HG03571 (cell line): ENCODE measurements around the gene CD40.

ENCODE experiments used
- ATAC-seq: cut with Tn5 transposase; IDR thresholded peaks from one replicate; pipeline ENCODE4 v1.9.1; 2021; ENCODE audit not compliant: unreplicated experiment

Gene CD40

DNA sequence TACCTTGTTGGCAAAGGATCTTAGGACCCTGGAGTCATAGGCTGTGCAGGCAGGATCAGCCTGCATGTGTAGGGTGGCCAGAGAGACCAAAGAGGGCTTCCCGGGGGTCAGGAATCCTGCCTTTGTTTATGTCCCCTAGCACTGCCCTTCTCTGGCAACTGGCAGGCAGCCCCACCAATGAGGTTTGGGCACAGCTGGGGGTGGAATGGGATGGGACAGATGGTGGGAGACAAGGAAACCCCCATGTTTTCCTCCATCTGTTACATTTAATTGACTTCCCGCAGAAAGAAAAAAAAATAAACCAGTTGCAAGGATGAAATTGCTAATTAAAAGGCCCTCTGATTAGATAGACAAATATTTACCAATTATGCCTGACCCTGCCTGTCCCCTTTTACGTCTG lies 27.6 kb downstream of the CD40 start:
- no peak for ATAC-seq

DNA sequence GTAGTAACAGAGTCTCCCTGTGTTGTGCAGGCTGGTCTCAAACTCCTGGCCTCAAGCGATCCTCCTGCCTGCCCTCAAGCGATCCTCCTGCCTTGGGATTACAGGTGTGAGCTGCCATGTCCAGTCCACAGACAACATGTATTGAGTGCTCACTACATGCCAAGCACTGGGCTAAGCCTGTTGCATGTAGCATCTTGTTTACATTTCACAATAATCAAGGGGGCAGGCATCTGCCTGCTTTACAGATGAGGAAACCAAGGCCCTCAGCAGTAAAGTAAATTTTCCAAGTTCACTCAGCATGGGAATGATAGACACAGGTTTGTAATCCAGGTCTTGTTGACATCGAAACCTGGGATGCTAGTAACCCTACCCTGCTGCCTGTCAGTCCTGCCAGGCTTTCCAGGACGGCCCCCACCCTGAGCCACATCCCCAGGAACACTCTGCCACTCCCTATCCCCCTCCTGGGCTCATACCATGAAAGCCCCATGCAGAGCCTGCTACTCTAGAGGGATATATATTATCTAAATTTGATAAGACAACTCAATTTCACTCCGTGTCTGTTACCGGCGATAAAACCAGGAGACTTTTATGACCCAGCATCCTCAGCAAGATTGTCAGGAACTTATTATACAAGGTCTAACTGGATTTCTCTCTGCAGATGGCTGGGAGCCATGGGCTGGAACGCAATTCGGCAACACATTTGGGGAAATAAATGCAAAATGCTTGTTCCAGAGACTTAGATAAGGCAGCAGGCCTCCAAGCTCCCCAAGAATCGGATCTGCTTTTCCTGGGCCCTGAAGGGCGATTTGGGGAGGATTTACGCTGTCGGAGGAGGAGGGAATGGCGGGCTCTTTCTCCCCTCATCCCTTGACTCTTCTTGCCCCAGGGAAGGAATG lies 30.4 kb downstream of the CD40 start:
- no peak for ATAC-seq

DNA sequence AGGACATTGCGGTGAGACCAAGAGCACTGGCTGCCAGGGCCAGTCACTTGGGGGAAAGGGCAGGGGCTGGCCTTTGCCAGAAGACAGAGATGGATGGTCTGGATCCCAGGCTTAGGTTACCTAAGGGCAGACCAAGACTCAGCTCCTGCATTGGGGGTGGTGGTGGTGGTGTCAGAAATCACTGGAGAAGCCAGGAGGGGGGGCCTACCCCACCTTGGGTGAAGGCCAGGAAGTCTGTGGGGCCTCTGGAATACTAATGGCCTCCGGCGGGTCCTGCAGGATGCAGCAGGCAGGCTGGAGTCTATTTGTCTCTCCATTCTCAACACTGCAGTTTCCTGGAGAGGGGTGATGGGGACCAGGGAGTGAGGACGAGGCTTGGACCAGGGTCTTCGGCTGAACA lies 32.8 kb downstream of the CD40 start:
- ATAC-seq, result no peak

DNA sequence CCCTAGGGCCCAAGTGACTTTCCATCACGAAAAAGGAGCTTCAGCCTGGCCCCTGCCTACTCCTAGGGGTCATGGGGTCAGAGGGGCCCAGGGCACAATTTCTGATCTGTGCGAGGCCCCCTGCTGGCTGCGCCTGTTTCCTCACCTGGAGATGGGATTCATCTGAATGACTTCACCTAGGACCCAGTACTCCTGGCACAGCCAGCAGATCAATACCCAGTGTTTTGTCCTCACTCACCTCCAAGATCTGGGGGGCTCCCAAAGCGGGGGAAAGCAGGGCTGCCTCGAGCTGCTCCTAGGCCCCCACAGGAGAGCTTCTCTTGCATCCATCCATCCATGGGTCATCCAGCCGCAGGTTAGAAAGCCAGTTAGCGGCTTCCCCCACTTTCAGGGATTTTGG lies 33.8 kb downstream of the CD40 start:
- ATAC-seq, result no peak

DNA sequence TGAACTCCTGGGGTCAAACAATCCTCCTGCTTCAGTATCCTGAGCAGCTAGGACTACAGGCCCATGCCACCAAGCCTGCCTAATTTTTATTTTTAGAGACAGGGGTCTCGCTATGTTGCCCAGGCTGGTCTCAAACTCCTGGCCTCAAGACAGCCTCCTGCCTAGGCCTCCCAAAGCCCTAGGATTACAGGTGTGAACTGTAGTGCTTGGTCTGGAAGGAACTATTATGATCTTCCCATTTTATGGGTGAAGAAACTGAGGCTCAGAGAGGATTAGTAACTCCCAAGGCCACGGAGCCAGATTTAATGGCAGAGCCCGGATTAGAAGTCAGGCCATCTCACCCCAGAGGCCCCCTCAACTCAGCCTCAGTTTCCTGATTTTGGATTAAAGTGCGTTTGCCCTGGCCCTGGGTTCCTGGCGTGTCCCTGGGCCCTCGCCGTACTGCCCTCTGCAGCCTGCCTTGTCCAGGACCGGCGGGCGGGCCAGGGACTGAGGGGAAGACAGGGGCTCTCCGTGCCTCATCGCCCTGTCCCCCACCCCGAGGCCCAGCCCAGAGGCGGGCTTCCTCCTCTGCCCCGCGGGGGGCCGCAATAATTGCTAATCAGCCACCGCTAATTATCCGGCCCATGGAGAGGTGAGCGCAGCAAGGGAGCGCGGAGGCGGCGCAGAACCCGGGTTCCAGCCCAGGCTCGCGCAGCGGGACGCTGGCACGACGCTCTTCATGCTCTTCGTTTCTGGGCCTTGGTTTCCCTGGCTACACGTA lies 34.9 kb downstream of the CD40 start:
- ATAC-seq, result no peak

- no peak for ATAC-seq
Observed at GRCh38 chr20:46154305-46154704, 36.2 kb downstream of the CD40 start.

GRCh38 chr20:46154796-46155195 lies 36.7 kb downstream of the CD40 start:
- no peak for ATAC-seq

GRCh38 chr20:46156065-46156464 lies 38.0 kb downstream of the CD40 start:
- no peak for ATAC-seq

GRCh38 chr20:46157076-46157592 lies 39.0 kb downstream of the CD40 start:
- no peak for ATAC-seq

DNA sequence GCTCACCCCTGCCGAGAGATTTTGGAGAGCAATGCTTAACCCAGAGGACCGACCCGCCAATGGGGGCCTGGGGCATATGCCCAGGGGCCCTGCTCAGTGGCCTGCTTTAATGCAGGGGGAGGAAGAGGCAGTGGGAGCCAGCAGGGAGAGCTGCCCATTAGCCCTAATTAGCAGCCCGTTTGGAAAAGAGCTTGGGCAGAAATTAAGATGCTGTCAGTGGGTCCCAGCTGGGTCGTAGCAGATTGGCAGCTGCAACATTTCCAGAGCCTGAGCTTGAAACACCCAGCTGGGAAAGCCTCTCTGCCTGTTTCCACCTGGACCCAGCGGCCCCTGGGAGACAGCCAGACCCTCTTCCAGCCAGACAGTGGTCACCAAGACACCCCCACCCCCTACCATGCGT lies 39.5 kb downstream of the CD40 start:
- no peak for ATAC-seq

DNA sequence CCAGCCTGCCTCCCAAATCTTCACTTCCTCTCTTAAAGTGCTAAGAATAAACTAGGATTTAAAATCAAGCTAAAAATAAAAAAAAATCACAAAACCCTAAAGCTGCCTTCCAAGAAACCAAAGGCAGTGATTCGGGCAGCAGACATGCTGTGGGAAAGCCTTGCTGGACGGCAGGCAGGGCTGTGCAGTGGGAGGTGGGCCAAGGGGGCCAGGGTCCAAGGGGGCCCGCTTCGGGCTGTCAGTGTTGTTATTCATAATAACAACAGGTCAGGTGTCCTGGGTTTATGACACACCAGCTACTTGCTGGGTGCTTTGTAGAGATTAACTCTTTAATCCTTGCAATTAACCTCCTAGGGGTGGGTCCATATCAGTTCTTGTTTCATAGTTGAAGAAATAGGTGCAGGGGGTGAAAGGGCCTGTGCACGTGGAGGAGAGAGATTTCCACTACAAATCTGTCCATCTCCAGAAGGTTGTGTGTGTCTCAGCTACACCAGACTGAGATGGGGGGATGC lies 40.4 kb downstream of the CD40 start:
- ATAC-seq, result no peak

GRCh38 chr20:46159101-46159897 lies 41.2 kb downstream of the CD40 start:
- no peak for ATAC-seq

DNA sequence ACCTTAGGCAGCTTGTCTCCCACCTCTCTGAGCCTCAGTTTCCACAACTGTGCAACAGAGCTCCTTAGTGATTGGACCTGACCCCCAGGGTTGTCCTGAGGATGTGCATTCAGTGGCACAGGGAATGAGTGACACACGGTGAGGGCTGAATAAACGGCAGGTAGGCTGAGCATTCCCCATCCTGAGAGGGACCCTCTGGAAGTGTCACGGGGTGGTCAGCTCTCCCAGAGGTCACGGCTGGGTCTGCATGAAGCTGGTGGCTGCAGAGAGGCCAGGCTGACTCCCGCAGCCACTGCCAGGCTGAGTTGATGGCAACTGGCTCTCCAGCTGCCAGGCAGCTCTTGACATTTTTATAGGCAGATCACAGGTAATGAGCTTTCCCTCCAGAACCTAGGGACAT lies 42.5 kb downstream of the CD40 start:
- ATAC-seq, result no peak

GRCh38 chr20:46161921-46162320 lies 43.8 kb downstream of the CD40 start:
- no peak for ATAC-seq

DNA sequence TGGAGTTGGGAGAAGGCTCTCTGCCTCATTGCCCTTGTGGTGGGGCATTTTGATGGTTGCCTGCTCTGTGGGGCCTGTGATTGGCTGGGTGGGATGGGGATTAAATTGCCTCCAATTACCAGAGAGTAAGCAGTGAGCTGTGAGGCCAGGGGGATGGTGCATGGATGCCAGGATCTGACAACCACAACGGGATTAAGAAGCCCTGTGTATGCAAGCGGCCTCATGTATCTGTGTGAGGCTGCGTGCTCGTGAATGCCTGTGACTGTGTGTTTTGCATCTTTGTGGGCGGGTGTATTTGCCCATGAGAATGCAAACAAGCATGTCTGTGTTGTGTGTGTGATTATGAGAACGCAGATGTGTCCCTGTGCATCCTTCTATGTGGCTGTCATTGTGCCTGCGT lies 46.1 kb downstream of the CD40 start:
- no peak for ATAC-seq

DNA sequence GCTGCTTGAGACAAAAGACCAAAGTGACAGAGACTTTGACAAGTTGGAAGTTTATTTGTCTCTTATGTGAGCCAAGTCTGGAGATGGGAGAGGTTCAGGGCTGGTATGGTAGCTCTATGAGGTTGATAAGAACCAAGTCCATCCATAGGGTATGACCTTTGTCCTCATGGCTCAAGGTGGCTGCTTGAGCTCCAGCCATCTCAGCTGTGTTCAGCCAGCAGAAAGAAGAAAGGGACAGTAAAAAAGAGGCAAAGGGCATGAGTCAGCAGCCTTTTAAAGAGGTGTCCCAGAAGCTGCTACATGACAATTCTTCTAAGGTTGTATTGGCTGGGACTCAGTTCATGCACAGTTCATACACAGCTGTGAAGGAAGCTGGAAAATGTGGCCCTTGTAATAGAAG lies 49.0 kb downstream of the CD40 start:
- ATAC-seq, result no peak

DNA sequence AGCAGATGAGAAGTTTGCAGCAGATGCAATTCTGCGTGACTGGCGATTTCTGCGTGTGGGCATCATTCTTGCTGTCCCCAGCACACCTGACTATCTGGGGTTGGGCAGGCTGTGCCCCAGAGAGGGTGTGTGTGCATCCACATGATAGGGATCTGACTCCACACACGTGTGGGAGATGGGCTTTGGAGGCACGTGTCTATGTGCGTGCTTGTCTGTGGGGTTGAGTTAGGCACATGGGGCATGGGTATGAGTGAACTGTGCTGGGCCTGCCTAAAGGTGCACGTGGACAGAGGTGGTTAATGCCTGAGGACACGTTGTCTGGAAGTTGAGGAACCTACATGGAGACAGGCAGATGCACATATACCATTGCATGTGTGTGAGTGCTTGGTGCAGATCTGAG lies 50.3 kb downstream of the CD40 start:
- ATAC-seq, result no peak

GRCh38 chr20:46169245-46170171 lies 51.4 kb downstream of the CD40 start:
- ATAC-seq, result no peak

DNA sequence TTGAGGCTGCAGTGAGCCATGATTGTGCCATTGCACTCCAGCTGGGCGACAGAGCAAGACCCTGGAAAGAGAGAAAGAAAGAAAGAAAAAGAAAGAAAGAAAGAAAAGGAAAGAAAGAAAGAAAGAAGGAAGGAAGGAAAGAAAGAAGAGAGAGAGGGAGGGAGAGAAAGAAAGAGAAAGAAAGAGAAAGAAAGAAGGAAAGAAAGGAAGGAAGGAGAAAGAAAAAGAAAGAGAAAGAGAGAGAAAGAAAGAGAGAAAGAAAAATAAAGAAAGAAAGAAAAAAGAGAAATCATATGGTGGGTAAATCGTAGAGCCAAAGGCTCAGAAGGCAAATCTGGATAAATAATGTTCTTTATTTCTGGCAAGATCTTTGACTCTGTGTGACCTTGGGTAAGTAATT lies 53.4 kb downstream of the CD40 start:
- ATAC-seq, result no peak

- ATAC-seq, result no peak
Observed at GRCh38 chr20:46171909-46172308, 53.8 kb downstream of the CD40 start.
